Measurements from ENCODE around the gene PPP1R16B.

PPP1R16B gene

GRCh38 chr20:38903335-38903734 lies 97.8 kb downstream of the PPP1R16B start:
- no peak overlapping the region for H3K4me2 ChIP-seq (ENCODE audit: low read length)
- H3K79me2 ChIP-seq (ENCODE audit: low read length) = peaks cover 56% of the 10 kb centered on the region
- H4K20me1 ChIP-seq (ENCODE audit: insufficient read depth, low read length) = peaks cover 48% of the 10 kb centered on the region
- no peaks in the 10 kb centered on the region for H3K27me3 ChIP-seq (ENCODE audit: low read depth, low read length)
- H3K9ac ChIP-seq (ENCODE audit: low read length) = no peak overlapping the region
- H3K36me3 ChIP-seq (replicated peaks; ENCODE audit: low read depth, low read length) = peaks cover 94% of the 10 kb centered on the region
- no peak for TF ChIP-seq CTCF (IDR thresholded peaks at IDR 0.05; ENCODE audit: low read depth, low read length)
- H3K9me3 ChIP-seq (ENCODE audit: insufficient read depth, low read length) = no peaks in the 10 kb centered on the region
- no peak overlapping the region for H3K27ac ChIP-seq (ENCODE audit: low read length)
- H2AFZ ChIP-seq (ENCODE audit: low read depth, low read length) = no peak overlapping the region
- H3K4me1 ChIP-seq (ENCODE audit: low read length) = no peaks in the 10 kb centered on the region
- no peak overlapping the region for H3K4me3 ChIP-seq (ENCODE audit: low read length)

- H3K9ac ChIP-seq (ENCODE audit: low read length) = no peak overlapping the region
- H3K9me3 ChIP-seq (ENCODE audit: insufficient read depth, low read length) = no peaks in the 10 kb centered on the region
- no peak overlapping the region for H3K4me3 ChIP-seq (ENCODE audit: low read length)
- peaks cover 44% of the 10 kb centered on the region; the same call in 1 of the 2 replicates for H3K79me2 ChIP-seq (ENCODE audit: low read length)
- H3K27me3 ChIP-seq (ENCODE audit: low read depth, low read length) = no peaks in the 10 kb centered on the region
- no peak for TF ChIP-seq EZH2phosphoT487 (IDR thresholded peaks at IDR 0.05; ENCODE audit: low read depth)
- TF ChIP-seq CTCF (IDR thresholded peaks at IDR 0.05; ENCODE audit: low read depth, low read length) = no peak
- no peak overlapping the region for H3K27ac ChIP-seq (ENCODE audit: low read length)
- no peaks in the 10 kb centered on the region for H3K4me1 ChIP-seq (ENCODE audit: low read length)
- peaks cover 95% of the 10 kb centered on the region for H3K36me3 ChIP-seq (replicated peaks; ENCODE audit: low read depth, low read length)
- no peak overlapping the region for H2AFZ ChIP-seq (ENCODE audit: low read depth, low read length)
- no peak overlapping the region for H3K4me2 ChIP-seq (ENCODE audit: low read length)
- peaks cover 40% of the 10 kb centered on the region for H4K20me1 ChIP-seq (ENCODE audit: insufficient read depth, low read length)
Measured at GRCh38 chr20:38905375-38905774, 99.9 kb downstream of the PPP1R16B start.

GRCh38 chr20:38907918-38908677 lies 102.6 kb downstream of the PPP1R16B start:
- Histone ChIP-seq H3K79me2 (ENCODE audit: low read length) (peaks cover 34% of the 10 kb centered on the region), H3K36me3 (replicated peaks; ENCODE audit: low read depth, low read length) (peaks cover 85% of the 10 kb centered on the region), H3K27me3 (ENCODE audit: low read depth, low read length) (no peaks in the 10 kb centered on the region), H2AFZ (ENCODE audit: low read depth, low read length) (no peak overlapping the region), H3K27ac (ENCODE audit: low read length) (no peak overlapping the region), H4K20me1 (ENCODE audit: insufficient read depth, low read length) (peaks cover 38% of the 10 kb centered on the region), H3K4me2 (ENCODE audit: low read length) (no peak overlapping the region), H3K9me3 (ENCODE audit: insufficient read depth, low read length) (no peaks in the 10 kb centered on the region), H3K4me1 (ENCODE audit: low read length) (no peaks in the 10 kb centered on the region), H3K9ac (ENCODE audit: low read length) (no peak overlapping the region), H3K4me3 (ENCODE audit: low read length) (no peak overlapping the region)
- TF ChIP-seq EZH2phosphoT487 (IDR thresholded peaks at IDR 0.05; ENCODE audit: low read depth) (no peak), CTCF (IDR thresholded peaks at IDR 0.05; ENCODE audit: low read depth, low read length) (no peak)

- no peak for TF ChIP-seq EZH2phosphoT487 (IDR thresholded peaks at IDR 0.05; ENCODE audit: low read depth)
- no peak for TF ChIP-seq CTCF (IDR thresholded peaks at IDR 0.05; ENCODE audit: low read depth, low read length)
- no peaks in the 10 kb centered on the region for H3K27me3 ChIP-seq (ENCODE audit: low read depth, low read length)
Measured at GRCh38 chr20:38915355-38915754, 109.9 kb downstream of the PPP1R16B start.

More at GRCh38 chr20:38915355-38915754, 109.9 kb downstream of the PPP1R16B start:
- Histone ChIP-seq H3K4me3 (ENCODE audit: low read length) (no peak overlapping the region), H3K9me3 (ENCODE audit: insufficient read depth, low read length) (no peaks in the 10 kb centered on the region), H3K36me3 (replicated peaks; ENCODE audit: low read depth, low read length) (peaks cover 80% of the 10 kb centered on the region), H3K4me2 (ENCODE audit: low read length) (no peak overlapping the region), H3K4me1 (ENCODE audit: low read length) (no peaks in the 10 kb centered on the region), H3K79me2 (ENCODE audit: low read length) (peaks cover 26% of the 10 kb centered on the region), H3K9ac (ENCODE audit: low read length) (no peak overlapping the region), H4K20me1 (ENCODE audit: insufficient read depth, low read length) (peaks cover 19% of the 10 kb centered on the region), H2AFZ (ENCODE audit: low read depth, low read length) (no peak overlapping the region), H3K27ac (ENCODE audit: low read length) (no peak overlapping the region)
